Left lobe of liver (tissue), 2 donors: Measurements from ENCODE around the gene S100A3. TPM values are rescaled to one million over a fixed set of nuclear protein-coding genes. Genes with fewer than 3 reads are reported as not detected.
"Not testable (repeated sequence)": the region's sequence is repeated elsewhere in the genome, so short reads cannot be mapped to it uniquely, and the experiment has no call there.

Experiments
- ATAC-seq: fragments of 200-7000 bp; cut with Tn5 transposase; one replicate; pipeline ENCODE4 v1.9.1; 2020; ENCODE audit warnings: mild to moderate bottlenecking, moderate library complexity
- DNase-seq: peaks from one replicate; pipeline ENCODE4 v3.0.0-alpha.2; 2020; ENCODE audit warnings: low spot score
- total RNA-seq: library from RNA; stranded (reverse); gene quantifications from one replicate; pipeline ENCODE4 v1.2.1, GENCODE V29; 2021
- donor health status: DM: no; HTN: no; CAD: no; lungs with moderate emphysema.
- donor health status: DM: no; HTN: yes; CAD: no.

S100A3 gene
- total RNA-seq, 1 donor from 2014 or later = not detected

DNA sequence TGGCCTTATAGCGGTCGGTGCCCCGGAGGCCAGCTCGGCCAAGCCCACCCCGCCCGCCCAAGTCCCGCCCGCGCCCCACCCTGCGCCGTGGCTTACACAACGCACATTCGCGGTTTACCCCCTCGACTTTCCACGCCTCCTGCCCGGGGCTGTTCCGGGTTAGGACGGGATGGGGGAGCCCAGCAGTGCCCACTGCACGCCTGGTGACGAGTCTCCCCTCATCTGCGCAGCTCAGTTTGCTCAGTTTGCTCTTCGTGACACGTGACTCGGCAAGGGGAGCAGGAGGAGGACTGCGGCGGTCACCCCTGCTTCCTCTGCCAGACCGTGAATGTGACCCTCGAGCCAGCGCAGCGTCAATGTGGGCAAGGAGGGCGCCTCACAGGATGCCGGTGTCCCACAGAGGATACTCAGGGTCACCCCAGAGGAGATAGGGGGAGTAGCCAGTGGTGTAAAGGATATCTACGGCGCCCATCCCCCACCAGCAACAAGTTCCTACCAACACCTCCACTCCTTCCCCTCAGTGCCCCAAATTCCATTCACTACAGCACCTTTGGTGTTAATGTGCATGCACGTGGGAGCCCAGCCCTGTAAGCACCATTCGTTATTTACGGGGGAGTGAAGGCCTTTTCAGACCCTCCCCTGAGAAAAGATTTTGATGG, 12.9 kb downstream of the S100A3 start:
- ATAC-seq = peak; percentile 65
- DNase-seq = peak; percentile 68

DNA sequence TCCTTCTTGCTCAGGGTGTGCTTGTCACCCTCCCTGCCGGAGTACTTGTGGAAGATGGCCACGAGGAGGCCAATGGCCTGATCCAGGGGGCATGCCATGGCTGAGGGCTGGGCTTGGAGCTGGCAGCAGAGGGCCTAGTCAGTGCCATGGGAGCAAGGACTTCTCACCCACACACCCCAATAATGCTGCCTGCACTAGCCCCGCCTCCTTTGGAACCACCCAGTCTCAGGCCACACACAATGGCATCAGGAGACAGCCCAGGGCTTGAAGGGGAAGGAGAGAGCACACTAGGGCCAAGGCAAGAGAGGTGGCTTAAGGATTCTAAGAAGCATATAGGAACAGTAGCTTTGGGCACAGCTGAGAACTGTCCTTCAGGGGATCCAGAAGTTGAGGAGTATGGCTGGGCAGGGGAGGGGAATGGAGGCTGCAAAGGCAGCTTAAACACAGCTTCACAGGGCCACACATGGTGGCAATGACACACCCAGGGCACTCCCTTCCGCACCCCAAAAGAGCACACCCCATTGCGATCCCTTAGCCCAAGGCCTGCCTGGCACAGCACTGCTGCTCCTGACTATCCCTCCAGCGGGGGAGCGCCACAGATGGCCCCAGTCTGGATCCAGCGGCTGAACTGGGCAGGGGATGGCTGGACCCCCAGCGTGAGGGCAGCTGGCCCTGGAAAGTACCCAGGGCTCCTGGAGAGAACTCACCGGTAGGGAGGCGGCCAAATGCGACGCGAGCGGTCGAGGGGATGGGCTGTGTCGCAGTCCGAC, 13.6 kb downstream of the S100A3 start, which contains the start of gene S100A6:
Gene S100A6 (minus strand): TSS at position 750 of the 770 bp plus-strand sequence. CDS start 652 bp downstream, at position 98.
- DNase-seq (no peak), ATAC-seq (peak; percentile 32)

DNA sequence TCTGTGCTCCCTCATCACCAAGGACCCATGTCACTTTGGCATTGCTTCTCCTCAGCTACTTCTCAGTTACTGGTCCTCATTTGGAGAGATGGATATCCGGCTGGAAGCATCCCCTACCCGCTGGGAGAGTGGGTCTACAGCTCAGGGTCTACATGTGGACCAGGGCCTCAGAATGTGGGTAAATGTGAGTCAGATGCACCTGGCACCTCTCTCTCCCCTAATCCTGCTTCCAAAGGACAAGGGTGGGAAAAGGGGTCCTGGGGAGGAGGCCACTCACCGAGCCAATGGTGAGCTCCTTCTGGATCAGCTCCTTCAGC, 14.2 kb downstream of the S100A3 start:
- no peak for DNase-seq
- ATAC-seq = no peak

DNA sequence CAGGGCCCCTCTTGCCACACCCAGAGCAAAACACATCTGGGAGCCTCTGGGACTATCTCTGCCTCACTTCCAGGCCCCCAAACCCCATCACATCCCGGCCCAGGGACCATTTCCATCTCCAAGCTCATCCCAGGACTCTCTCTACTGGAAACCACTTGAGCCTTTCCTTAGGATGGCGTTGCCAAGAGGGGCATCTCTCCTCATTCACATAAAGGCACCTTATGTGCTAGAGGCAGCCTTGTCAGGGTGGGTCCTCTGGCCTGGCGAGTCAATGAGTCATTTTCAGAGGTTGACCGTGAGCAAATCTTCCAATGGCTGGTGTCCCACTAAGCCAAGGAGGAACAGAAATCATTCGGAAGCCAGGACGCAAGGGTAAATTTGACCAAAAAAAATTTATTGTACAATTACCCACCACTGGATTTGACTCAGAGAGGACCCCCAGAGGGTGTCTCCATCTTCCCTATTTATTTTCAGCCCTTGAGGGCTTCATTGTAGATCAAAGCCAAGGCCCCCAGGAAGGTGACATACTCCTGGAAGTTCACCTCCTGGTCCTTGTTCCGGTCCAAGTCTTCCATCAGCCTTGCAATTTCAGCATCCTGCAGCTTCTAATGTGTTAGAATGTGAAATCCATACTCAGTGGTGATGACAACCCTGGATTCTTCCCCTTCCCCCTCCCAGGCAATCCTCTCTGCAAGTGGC, 14.7 kb downstream of the S100A3 start:
- no peak for ATAC-seq

DNA sequence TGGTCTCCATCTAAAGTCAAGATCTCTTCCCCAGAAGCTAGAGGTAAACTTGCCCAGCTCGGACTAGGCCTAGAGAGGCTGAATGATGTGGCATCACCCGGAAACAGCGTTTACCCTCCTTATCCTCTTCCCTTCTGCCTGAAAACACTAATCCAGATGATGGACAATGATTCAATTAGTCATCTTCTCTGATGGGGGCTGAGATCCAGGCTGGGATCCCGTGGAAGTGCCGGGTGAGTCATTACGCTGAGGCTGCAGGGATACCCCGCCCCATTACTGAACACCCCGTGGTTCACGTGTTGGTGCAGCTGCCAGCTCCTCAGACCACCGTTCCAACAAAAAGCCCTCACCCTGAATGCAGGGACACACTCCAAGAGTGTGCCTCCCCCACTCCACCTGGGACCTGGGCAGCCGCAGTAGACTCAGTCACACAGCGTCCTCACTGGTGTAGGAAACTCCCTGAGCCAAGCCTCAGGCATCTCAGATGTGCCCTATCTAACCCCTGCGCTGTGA, 15.3 kb downstream of the S100A3 start:
- ATAC-seq (no peak), DNase-seq (no peak)

More for the DNA sequence above, 14.7 kb downstream of the S100A3 start:
- no peak for DNase-seq

DNA sequence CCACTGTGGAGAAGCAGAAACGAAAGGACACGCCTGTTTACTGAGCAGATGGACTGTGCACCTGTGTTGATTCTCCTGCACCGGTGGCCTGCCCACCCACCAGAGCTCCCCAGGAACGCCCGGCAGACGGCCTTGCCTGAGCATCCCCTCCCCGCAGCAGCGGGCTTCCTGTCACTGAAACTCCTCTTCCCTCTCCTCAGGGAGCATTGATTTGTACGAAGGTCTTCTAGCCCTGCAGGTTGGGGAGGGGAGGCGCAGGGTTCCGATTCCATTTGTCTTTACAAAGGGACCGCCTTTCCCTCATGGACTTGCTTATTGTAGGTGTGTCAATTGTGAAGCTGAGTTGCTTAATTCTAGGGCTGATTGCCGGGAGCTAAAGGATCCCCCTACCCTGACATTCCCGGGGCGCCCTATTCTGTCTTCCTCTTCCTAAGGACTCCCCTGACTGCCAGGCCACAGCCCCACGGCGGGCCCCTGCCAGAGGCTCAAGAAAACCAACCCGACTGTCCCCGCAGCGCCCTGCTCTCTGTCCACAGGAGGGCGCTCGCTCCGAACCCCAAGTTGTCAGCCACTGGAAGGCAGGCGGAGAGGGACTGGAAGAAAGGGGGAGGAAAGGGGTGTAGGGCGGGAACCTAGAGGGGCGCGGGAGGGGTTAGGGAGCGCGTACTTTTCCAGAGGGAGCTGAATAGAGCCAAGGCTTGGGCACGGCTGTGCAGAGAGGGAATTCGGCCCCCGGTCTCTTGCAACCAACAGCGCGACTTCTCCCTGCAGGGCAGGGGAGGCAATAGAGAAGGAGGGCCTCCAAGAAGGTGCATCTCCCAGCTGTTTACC, 16.1 kb downstream of the S100A3 start:
- ATAC-seq (peak; percentile 59), DNase-seq (no peak)

DNA sequence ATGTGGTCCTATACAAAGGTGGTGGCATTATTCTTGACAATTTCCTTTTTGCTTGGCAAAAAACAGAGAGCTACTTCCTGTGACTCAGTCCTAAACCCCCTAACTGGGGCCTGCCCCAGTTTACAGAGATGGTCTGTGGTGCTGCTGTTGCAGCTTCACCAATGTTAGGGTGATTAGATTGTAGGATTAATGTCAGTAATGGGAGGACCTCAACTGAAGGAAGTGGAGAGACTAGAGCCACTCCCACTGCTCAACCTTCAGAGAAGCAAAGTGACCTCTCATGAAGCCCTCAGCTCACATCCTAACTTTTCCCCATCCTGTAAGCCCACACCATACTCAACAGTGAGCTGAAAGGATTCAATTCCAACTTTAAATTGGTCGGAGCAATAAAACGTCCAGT, 16.9 kb downstream of the S100A3 start:
- no peak for ATAC-seq
- DNase-seq = no peak

DNA sequence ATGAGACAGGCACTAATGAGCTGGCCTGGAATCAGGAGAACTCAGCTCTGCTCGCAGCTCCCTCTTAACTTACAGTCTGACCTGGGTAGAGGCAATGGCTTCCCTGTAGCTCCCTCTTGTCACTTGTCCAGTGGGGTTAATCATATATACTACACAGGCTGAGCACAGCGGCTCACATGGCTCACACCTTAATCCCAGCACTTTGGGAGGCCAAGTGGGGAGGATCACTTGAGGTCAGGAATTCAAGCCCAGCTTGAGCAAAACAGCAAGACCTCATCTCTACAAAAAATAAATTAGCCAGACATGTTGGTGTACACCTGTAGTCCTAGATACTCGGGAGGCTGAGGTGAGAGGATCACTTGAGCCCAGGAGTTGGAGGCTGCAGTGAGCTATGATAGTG, 17.4 kb downstream of the S100A3 start:
- ATAC-seq = no peak

DNA sequence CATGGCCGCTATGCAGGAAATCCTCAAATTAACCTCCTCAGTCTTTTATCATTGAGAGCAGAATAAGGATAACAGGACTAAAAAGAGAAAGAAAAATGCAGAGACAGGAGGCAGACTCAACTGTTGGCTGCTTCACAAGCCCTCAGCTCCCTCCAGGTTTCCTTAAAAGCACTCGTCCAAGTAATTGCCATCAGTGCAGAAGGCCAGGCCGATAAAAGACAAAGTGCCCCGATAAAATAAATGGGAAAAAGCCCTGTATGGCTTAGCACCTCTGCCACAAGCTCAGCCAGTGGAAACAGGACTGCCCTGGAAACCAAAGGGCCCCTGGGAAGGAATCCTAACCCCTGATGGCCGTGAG, 21.4 kb downstream of the S100A3 start:
- ATAC-seq = no peak
- DNase-seq = no peak

More for the DNA sequence above, 17.4 kb downstream of the S100A3 start:
- no peak for DNase-seq

DNA sequence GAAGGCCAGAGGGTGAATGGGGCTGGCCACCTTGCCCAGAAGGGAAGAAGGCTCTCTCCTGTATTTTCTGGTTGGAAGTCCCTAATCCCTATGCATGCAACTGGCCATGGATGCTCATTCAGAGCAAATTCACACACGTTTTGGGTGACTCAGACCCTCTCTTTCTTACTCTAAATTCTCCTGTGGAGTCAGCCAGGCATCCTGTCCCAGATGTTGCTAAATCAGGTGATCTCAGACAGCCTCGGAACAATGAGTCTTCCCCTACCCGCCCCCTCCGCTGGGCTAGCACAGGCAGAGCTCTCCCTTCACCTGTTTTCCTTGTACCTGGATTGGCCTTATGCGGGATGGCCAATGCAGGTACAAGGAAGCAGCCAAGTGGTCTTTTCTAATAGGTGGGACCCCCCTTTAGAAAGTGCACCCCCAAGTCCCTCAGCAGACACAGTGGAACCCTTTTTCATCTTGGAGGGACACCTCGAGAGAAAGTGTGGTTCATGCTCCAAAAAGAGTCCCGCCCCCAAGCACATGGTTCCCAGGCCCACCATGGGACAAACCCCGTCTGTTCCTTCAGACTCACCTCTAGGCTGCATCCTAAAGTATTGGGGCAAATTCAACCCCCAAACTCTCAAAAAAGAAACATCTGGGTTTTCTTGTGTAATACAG, 21.9 kb downstream of the S100A3 start:
- ATAC-seq = no peak
- DNase-seq = no peak

DNA sequence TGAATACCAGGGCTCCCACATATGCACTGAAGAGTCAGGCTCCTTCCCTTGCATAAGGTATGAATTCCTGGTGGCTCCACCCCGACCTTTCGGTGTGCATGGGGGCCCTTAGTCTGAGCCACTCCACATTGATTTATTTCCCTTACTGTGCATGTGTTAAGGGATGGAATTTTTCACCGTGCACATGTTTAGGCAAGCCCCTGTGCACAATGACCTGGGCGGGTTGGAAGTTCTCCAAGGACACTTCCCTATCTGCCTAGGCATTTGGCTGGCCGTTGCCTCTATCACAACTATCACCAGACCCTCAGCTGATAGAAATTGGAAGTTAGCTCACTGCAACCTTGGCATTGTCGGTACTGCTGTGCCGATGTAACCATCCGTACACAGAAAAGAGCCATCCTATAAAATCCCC, 22.9 kb downstream of the S100A3 start:
- peak; percentile 13 for ATAC-seq

DNA sequence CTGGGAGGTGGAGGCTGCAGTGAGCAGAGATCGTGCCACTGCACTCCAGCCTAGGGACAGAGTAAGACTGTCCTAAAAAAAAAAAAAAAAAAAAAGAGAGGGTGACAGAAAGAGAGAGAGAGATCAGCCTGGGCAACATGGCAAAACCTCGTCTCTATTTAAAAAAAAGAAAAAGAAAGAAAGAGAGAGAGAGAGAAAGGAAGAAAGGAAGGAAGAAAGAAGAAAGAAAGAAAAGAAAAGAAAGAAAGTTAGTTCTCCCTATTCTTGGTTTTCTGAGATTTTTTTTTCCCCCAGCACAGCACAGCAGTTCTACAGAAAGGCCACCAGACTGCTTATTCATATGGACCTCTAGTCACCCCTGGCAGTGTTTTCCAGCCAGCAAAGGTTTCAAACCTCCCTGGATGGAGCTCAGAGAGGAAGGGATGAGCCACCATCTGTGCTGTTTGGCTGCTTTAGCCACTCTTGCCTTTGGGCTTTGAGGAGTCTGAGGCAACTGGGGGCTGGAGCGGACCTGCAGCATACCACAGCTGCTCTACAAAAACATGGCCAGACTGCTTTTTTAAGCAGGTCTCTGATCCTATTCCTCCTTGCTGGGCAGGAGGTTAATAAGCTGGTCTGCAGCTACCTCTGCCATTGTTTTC, 23.9 kb downstream of the S100A3 start:
- DNase-seq = no peak
- ATAC-seq = no peak

More for the DNA sequence above, 22.9 kb downstream of the S100A3 start:
- DNase-seq = no peak

DNA sequence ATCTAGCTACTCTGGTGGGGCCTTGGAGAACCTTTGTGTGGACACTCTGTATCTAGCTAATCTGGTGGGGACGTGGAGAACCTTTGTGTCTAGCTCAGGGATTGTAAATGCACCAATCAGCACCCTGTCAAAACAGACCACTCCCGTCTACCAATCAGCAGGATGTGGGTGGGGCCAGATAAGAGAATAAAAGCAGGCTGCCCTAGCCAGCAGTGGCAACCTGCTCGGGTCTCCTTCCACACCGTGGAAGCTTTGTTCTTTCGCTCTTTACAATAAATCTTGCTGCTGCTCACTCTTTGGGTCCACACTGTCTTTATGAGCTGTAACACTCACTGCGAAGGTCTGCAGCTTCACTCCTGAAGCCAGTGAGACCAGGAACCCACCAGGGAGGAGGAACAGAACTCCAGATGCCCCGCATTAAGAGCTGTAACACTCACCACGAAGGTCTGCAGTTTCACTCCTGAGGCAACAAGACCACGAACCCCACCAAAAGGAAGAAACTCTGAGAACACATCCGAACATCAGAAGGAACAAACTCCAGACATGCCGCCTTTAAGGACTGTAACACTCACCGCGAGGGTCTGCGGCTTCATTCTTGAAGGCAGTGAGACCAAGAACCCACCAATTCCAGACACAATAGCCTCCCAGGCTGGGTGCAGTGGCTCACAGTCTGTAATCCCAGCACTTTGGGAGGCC, 26.6 kb downstream of the S100A3 start:
- not testable (repeated sequence) for DNase-seq, ATAC-seq

DNA sequence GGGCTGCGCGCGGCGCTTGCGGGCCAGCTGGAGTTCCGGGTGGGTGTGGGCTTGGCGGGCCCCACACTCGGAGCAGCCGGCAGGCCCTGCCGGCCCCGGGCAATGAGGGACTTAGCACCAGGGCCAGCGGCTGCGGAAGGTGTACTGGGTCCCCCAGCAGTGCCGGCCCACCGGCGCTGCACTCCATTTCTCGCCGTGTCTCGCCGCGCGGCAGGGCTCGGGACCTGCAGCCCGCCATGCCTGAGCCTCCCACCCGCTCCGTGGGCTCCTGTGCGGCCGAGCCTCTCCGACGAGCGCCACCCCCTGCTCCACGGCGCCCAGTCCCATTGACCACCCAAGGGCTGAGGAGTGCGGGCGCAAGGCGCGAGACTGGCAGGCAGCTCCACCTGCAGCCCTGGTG, 27.2 kb downstream of the S100A3 start:
- not testable (repeated sequence) for ATAC-seq, DNase-seq

DNA sequence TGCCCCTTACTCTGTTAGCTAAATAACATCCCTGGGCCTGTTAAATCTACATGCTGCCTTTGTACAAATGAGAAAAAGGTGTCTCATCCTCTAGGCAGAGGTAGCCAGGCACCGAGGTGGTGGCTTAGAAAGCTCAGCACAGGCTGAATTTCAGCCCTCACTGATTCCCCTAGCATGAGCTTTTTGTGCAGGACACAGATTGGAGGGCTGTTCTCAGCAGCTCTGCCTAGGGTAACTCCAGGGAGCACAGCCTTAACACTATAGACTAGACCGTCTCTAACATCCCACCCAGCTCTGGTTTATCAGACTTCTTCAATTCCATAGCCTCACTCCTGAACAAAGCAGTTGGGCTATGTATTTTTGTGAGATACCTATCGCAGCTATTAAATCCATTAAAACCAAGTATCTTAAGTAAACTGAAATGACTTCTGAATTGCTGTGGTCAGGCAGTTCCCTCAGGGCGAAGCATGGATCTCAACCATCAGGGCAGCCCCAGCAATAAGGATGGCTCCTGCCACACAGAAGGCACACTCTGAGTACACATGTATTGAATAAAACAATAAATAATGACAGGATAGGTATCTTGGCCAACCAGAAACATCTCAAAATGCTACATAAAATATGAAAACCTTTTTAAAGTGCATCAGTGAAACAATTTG, 28.1 kb downstream of the S100A3 start:
- ATAC-seq (no peak), DNase-seq (peak; percentile 21)

DNA sequence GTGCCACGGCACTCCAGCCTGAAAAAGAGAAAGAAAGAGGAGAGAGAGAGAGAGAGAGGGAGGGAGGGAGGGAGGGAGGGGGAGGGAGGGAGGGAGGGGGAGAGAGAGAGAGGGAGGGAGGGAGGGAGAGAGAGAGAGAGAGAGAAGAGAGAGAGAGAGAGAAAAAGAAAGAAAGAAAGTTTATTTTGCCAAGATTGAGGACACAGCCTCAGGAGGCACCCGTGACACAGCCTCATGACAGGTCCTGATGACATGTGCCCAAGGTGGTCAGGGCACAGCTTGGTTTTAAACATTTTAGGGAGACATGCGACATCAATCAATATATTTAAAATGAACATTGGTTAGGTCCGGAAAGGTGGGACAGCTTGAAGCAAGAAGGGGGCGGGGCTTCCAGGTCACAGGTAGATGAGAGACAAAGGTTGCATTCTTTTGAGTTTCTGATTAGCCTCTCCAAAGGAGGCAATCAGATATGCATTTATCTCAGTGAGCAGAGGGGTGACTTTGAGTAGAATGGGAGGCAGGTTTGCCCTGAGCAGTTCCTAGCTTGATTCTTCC, 28.8 kb downstream of the S100A3 start:
- DNase-seq = peak; percentile 38
- ATAC-seq = not testable (repeated sequence)

DNA sequence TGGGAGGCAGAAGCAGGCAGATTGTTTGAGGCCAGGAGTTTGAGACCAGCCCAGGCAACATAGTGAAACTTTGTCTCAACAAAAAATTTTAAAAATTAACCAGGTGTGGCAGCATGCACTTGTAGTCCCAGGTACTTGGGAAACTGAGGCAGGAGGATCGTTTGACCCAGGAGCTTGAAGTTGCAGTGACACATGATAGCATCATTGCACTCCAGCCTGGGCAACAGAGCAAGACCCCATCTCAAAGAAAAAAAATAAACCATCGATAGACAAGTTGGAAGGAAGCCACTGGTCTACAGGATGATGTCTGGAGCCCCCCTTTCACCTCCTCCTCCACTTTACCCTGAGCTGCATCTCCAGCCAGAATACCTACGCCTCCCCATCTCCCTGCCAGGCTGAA, 29.8 kb downstream of the S100A3 start:
- ATAC-seq = no peak
- DNase-seq = peak; percentile 29
